ENCODE measurements around the gene CEACAM20.

Gene CEACAM20

GRCh38 chr19:44529536-44529935 lies at the start of gene CEACAM20:
Gene CEACAM20, minus strand, starts transcription at chr19:44529675. Its CDS starts 166 bp downstream, at chr19:44529509.
- CTCF ChIA-PET: interaction anchor here (1.2 to 1.5 kb wide), 2 partner anchors 41 to 160 kb away, joined by 3 to 5 read pairs; no protein-coding TSS in a partner anchor
- H3K4me3 ChIP-seq (ENCODE audit: low read depth, low read length): no peak within 1 kb of the TSS
- POLR2A ChIA-PET: no interaction called here
- DNase-seq (ENCODE audit: low read depth, low spot score): no peak
- TF ChIP-seq CTCF (IDR thresholded peaks at IDR 0.05; ENCODE audit: insufficient read depth, low read length, missing control alignments): no peak

- no peak for DNase-seq (ENCODE audit: low read depth, low spot score)
- no peak for TF ChIP-seq CTCF (IDR thresholded peaks at IDR 0.05; ENCODE audit: insufficient read depth, low read length, missing control alignments)
- POLR2A ChIA-PET: no interaction called here
- H3K4me3 ChIP-seq (ENCODE audit: low read depth, low read length): no peak overlapping the region
- CTCF ChIA-PET: interaction anchor here (0.7 to 3.5 kb wide), 18 partner anchors 9 to 315 kb away, joined by 3 to 38 read pairs (median 4); partner anchors contain the start of gene PVR
These were observed 48.0 kb upstream of the CEACAM20 start for GRCh38 chr19:44577566-44577874.

GRCh38 chr19:44576843-44577565 lies 47.5 kb upstream of the CEACAM20 start:
- H3K4me3 ChIP-seq (ENCODE audit: low read depth, low read length): no peak overlapping the region
- CTCF ChIA-PET: interaction anchor here (0.7 to 3.5 kb wide), 19 partner anchors 10 to 315 kb away, joined by 3 to 38 read pairs (median 4); no protein-coding TSS in a partner anchor
- no peak for DNase-seq (ENCODE audit: low read depth, low spot score)
- POLR2A ChIA-PET: no interaction called here
- peak; percentile 68 for TF ChIP-seq CTCF (IDR thresholded peaks at IDR 0.05; ENCODE audit: insufficient read depth, low read length, missing control alignments)

- ChIA-PET POLR2A (no interaction called here), CTCF (interaction anchor here (1.0 to 2.5 kb wide), 3 partner anchors 73 to 196 kb away, joined by 3 to 11 read pairs (median 6); no protein-coding TSS in a partner anchor)
- DNase-seq (ENCODE audit: low read depth, low spot score): no peak
- no peak for TF ChIP-seq CTCF (IDR thresholded peaks at IDR 0.05; ENCODE audit: insufficient read depth, low read length, missing control alignments)
- H3K4me3 ChIP-seq (ENCODE audit: low read depth, low read length): no peak overlapping the region
These were observed 45.7 kb upstream of the CEACAM20 start for GRCh38 chr19:44575116-44575700.

GRCh38 chr19:44574186-44574950 lies 44.9 kb upstream of the CEACAM20 start:
- POLR2A ChIA-PET: no interaction called here
- H3K4me3 ChIP-seq (ENCODE audit: low read depth, low read length): no peak overlapping the region
- CTCF ChIA-PET: interaction anchor here (1.0 to 2.5 kb wide), 9 partner anchors 8 to 228 kb away, joined by 3 to 11 read pairs (median 6); no protein-coding TSS in a partner anchor
- TF ChIP-seq CTCF (IDR thresholded peaks at IDR 0.05; ENCODE audit: insufficient read depth, low read length, missing control alignments): no peak
- DNase-seq (ENCODE audit: low read depth, low spot score): no peak

GRCh38 chr19:44573627-44574026 lies 44.2 kb upstream of the CEACAM20 start:
- ChIA-PET CTCF (interaction anchor here (1.0 to 2.5 kb wide), 8 partner anchors 9 to 229 kb away, joined by 3 to 11 read pairs (median 6); no protein-coding TSS in a partner anchor), POLR2A (no interaction called here)
- TF ChIP-seq CTCF (IDR thresholded peaks at IDR 0.05; ENCODE audit: insufficient read depth, low read length, missing control alignments): no peak
- no peak for DNase-seq (ENCODE audit: low read depth, low spot score)
- no peak overlapping the region for H3K4me3 ChIP-seq (ENCODE audit: low read depth, low read length)
